ENCODE results near the gene NR1I3.

DNA sequence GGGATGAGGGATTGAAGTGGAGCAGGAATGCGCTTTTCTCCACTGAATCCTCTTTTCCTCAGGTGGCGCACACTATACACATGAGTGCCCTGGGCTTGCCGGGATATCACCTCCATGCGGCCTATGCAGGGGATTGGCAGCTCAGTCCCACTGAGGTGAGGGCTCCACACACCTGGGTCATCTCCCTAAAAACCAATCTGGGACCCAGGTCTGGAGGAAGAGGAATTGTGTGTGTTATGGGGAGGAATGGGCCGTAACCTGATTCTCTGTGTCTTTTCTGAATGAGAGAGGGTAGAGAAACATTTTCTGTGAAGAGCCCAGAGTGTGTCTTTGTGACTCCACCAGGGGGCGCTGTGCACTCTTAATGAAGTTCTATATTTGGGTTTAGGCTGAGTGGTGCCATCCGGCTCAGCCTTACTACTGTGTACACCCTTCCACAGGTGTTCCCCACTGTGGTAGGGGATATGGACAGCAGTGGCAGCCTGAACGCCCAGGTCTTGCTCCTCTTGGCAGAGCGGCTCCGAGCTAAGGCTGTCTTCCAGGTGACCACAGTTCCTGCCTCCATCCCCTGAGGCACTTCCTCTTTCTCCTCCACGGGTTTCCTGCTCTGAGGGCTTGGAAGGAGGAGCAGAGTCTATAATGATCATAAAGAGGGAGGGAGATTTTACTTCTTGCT is 10.7 kb downstream of the NR1I3 start:
- TF ChIP-seq CTCF (IDR thresholded peaks at IDR 0.05; ENCODE audit: low read length) (peak; percentile 87), EZH2 (IDR thresholded peaks at IDR 0.05; ENCODE audit: borderline replicate concordance, low read length) (no peak)
